BJ (cell line): ENCODE data around the gene GAK. TPM values are rescaled to one million over a fixed set of nuclear protein-coding genes. Genes with fewer than 3 reads are reported as not detected.

Experiments
- CTCF ChIA-PET: fragments of 350-600 bp; formaldehyde crosslinking; extraction: SDS; loops from one replicate; lab custom pipeline; 2021; ENCODE audit warnings: antibody characterized with exemption, inconsistent platforms; lab: Yijun Ruan, JAX
- POLR2A ChIA-PET: fragments of 300-600 bp; sonication (Branson Sonifier 250); formaldehyde crosslinking; extraction: SDS; loops from one replicate; lab custom pipeline; 2021; ENCODE audit warnings: antibody characterized with exemption; lab: Charles Lee
- DNase-seq: peaks from one replicate; pipeline ENCODE4 v3.0.0-alpha.2; 2011; ENCODE audit warnings: low read depth
- H3K27me3 ChIP-seq: 2 replicates; pipeline ENCODE4 v1.6.0; 2011; ENCODE audit warnings: low read length; ENCODE audit not compliant: control insufficient read depth, insufficient read depth
- H3K36me3 ChIP-seq: 2 replicates; pipeline ENCODE4 v1.5.1; 2011; ENCODE audit warnings: low read length; ENCODE audit not compliant: control insufficient read depth, insufficient read depth
- H3K4me3 ChIP-seq: 2 replicates; pipeline ENCODE4 v1.5.1; 2011; ENCODE audit warnings: low read depth, mild to moderate bottlenecking, control low read depth, low read length
- polyA plus RNA-seq: library from polyadenylated mRNA; depleted of rRNA; stranded (reverse); fragments of >200 nt; gene quantifications from 2 replicates; pipeline ENCODE4 v1.2.3, GENCODE V29; 2011
- TF ChIP-seq, protein P1 (sequence below): IDR thresholded peaks from 2 replicates; pipeline ENCODE4 v1.5.1; 2011; ENCODE audit warnings: low read depth, mild to moderate bottlenecking, control low read depth, inconsistent platforms, low read length, moderate library complexity; ENCODE audit not compliant: insufficient read depth

The GAK gene
- polyA plus RNA-seq, 1 experiment = 26.3 TPM

DNA sequence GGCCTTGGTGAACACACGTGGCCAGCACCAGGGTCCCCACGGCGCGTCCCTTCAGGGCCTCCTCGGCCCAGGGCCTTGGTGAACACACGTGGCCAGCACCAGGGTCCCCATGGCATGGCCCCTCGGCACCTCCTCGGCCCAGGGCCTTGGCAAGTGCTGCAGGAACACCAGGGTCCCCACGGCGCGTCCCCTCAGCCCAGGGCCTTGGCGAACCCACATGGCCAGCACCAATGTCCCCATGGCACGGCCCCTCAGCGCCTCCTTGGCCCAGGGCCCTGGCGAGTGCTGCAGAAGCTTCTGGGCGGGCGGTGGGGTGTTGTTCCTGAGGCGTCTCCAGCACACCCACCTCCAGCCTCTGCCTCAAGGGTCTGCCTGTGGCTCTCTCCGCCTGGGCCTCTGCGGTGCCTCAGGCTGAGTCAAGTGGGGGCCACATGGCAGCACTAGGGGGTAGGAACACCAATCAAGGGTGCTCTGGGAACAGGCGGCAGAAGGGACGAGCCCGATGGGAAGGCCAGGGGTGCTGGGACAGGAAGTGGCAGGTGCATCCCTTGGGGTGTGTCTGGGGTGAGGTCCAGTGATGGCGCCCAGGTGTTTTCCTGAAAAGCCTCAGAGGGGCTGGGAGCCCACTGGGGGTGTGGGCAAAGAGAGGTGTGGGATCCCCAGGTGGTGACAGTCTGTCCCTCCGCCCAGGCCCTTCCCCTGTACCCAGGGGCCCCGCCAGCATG is 64.4 kb downstream of the GAK start:
- ChIA-PET CTCF (interaction anchor here (0.7 kb wide), 1 partner anchor 12 kb away, joined by 4 read pairs; no protein-coding TSS in a partner anchor), POLR2A (no interaction called here)
- H3K27me3 ChIP-seq = no peaks in the 10 kb centered on the region
- no peak for DNase-seq
- TF ChIP-seq, protein P1, sequence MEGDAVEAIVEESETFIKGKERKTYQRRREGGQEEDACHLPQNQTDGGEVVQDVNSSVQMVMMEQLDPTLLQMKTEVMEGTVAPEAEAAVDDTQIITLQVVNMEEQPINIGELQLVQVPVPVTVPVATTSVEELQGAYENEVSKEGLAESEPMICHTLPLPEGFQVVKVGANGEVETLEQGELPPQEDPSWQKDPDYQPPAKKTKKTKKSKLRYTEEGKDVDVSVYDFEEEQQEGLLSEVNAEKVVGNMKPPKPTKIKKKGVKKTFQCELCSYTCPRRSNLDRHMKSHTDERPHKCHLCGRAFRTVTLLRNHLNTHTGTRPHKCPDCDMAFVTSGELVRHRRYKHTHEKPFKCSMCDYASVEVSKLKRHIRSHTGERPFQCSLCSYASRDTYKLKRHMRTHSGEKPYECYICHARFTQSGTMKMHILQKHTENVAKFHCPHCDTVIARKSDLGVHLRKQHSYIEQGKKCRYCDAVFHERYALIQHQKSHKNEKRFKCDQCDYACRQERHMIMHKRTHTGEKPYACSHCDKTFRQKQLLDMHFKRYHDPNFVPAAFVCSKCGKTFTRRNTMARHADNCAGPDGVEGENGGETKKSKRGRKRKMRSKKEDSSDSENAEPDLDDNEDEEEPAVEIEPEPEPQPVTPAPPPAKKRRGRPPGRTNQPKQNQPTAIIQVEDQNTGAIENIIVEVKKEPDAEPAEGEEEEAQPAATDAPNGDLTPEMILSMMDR = no peak
- H3K4me3 ChIP-seq = no peak overlapping the region
- H3K36me3 ChIP-seq = peaks cover 25% of the 10 kb centered on the region

GRCh38 chr4:866761-867390 is 65.2 kb downstream of the GAK start:
- Histone ChIP-seq H3K36me3 (peaks cover 26% of the 10 kb centered on the region), H3K27me3 (no peaks in the 10 kb centered on the region), H3K4me3 (no peak overlapping the region)
- DNase-seq = no peak
- TF ChIP-seq, protein P1 = no peak
- CTCF ChIA-PET = no interaction called here
- POLR2A ChIA-PET = no interaction called here

- H3K36me3 ChIP-seq = peaks cover 30% of the 10 kb centered on the region
- CTCF ChIA-PET = no interaction called here
Observed at GRCh38 chr4:866068-866760, 65.9 kb downstream of the GAK start.

DNA sequence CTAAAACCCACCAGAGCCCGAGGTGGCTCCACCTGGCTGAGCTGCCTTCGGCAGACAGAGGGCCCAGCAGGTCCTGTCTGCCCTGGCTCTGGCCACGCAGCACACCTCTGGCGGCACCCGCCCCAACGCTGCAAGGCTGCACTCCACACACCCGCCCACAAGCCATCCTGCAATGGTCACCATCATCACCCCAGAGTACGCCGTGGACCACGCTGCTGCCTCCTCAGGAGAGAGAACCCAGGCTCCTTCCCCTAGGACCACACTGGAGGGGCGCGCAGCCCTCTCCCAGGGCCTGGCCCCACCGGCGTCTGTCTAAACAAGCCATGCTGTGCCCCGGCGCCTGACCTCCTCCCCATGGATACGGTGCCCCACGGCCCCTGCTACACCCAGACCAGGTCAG is 66.5 kb downstream of the GAK start:
- ChIA-PET POLR2A (no interaction called here), CTCF (no interaction called here)
- Histone ChIP-seq H3K27me3 (no peaks in the 10 kb centered on the region), H3K4me3 (no peak overlapping the region), H3K36me3 (peaks cover 34% of the 10 kb centered on the region)
- no peak for DNase-seq
- TF ChIP-seq, protein P1 = no peak

More at GRCh38 chr4:866068-866760, 65.9 kb downstream of the GAK start:
- TF ChIP-seq, protein P1 = no peak
- H3K4me3 ChIP-seq = no peak overlapping the region
- POLR2A ChIA-PET = no interaction called here
- DNase-seq = no peak
- H3K27me3 ChIP-seq = no peaks in the 10 kb centered on the region

GRCh38 chr4:865121-865465 is 67.0 kb downstream of the GAK start:
- no peak overlapping the region for H3K4me3 ChIP-seq
- POLR2A ChIA-PET = no interaction called here
- no peaks in the 10 kb centered on the region for H3K27me3 ChIP-seq
- CTCF ChIA-PET = no interaction called here
- H3K36me3 ChIP-seq = peaks cover 35% of the 10 kb centered on the region
- DNase-seq = no peak
- TF ChIP-seq, protein P1 = no peak
